Activated naive CD8-positive, alpha-beta T cell treated with anti-CD3 and anti-CD28 coated beads, Interleukin-2, amount 10 ng/mL, durations not matched to agents 7 days and 5 days (primary cell): Measurements from ENCODE around the gene RAD51AP2. TPM values are rescaled to one million over a fixed set of nuclear protein-coding genes. Genes with fewer than 3 reads are reported as not detected.
"Not testable (repeated sequence)": the region's sequence is repeated elsewhere in the genome, so short reads cannot be mapped to it uniquely, and the experiment has no call there.

Experiments
- ATAC-seq: fragments of 150-1000 bp; cut with Tn5 transposase; one replicate; pipeline ENCODE4 v1.10.0; 2021; ENCODE audit warnings: low read depth, moderate library complexity
- POLR2A ChIA-PET: fragments of 350-600 bp; sonication (Branson Sonifier 250); formaldehyde crosslinking; loops from one replicate; lab custom pipeline; 2021; ENCODE audit warnings: antibody characterized with exemption; lab: Charles Lee
- DNase-seq: peaks from one replicate; pipeline ENCODE4 v3.0.0; 2021
- H3K27ac Mint-ChIP-seq: one replicate; pipeline ENCODE4 v1.8.0; 2022; ENCODE audit warnings: mild to moderate bottlenecking, mixed read lengths
- H3K27me3 Mint-ChIP-seq: one replicate; pipeline ENCODE4 v1.8.0; 2022; ENCODE audit warnings: mild to moderate bottlenecking, moderate library complexity, mixed read lengths
- H3K36me3 Mint-ChIP-seq: one replicate; pipeline ENCODE4 v1.8.0; 2021; ENCODE audit warnings: mild to moderate bottlenecking, mixed read lengths
- H3K4me1 Mint-ChIP-seq: one replicate; pipeline ENCODE4 v1.8.0; 2021; ENCODE audit warnings: mixed read lengths
- H3K4me3 Mint-ChIP-seq: one replicate; pipeline ENCODE4 v1.8.0; 2022; ENCODE audit warnings: mild to moderate bottlenecking, moderate library complexity, mixed read lengths
- H3K9me3 Mint-ChIP-seq: one replicate; pipeline ENCODE4 v1.8.0; 2021; ENCODE audit warnings: mixed read lengths
- total RNA-seq, 2 experiments: library from RNA; stranded (reverse); gene quantifications; one replicate each; pipeline ENCODE4 v1.2.3, GENCODE V29; 2021

Gene RAD51AP2
- total RNA-seq, result not detected

- POLR2A ChIA-PET, result no interaction called here
- peaks cover 25% of the 10 kb centered on the region for H3K27me3 Mint-ChIP-seq
- H3K4me3 Mint-ChIP-seq, result no peak within 1 kb of the TSS
Measured at GRCh38 chr2:17518212-17519154, at the start of gene RAD51AP2. RAD51AP2 (minus strand) TSS chr2:17518440; CDS start chr2:17518415, 25 bp downstream.

GRCh38 chr2:17565726-17566125 is 47.5 kb upstream of the RAD51AP2 start:
- H3K4me1 Mint-ChIP-seq, ATAC-seq, H3K27me3 Mint-ChIP-seq: not testable (repeated sequence)

More at GRCh38 chr2:17518212-17519154, at the start of gene RAD51AP2:
- no peak within 1 kb of the TSS for H3K27ac Mint-ChIP-seq
- H3K36me3 Mint-ChIP-seq, result no peaks in the 10 kb centered on the region
- ATAC-seq (peak; percentile 33), DNase-seq (no peak)
- no peaks in the 10 kb centered on the region for H3K4me1 Mint-ChIP-seq
- no peaks in the 10 kb centered on the region for H3K9me3 Mint-ChIP-seq

GRCh38 chr2:17558878-17559277 is 40.6 kb upstream of the RAD51AP2 start:
- POLR2A ChIA-PET, result no interaction called here
- DNase-seq, result no peak
- H3K4me1 Mint-ChIP-seq, result no peaks in the 10 kb centered on the region
- no peaks in the 10 kb centered on the region for H3K9me3 Mint-ChIP-seq
- no peak overlapping the region for H3K27ac Mint-ChIP-seq
- no peak for ATAC-seq
- H3K4me3 Mint-ChIP-seq, result no peak overlapping the region
- H3K36me3 Mint-ChIP-seq, result no peaks in the 10 kb centered on the region
- H3K27me3 Mint-ChIP-seq, result peaks cover 10% of the 10 kb centered on the region

More at GRCh38 chr2:17565726-17566125, 47.5 kb upstream of the RAD51AP2 start:
- POLR2A ChIA-PET, DNase-seq, H3K9me3 Mint-ChIP-seq, H3K36me3 Mint-ChIP-seq, H3K27ac Mint-ChIP-seq, H3K4me3 Mint-ChIP-seq: not testable (repeated sequence)

- POLR2A ChIA-PET, result no interaction called here
- Mint-ChIP-seq H3K4me1 (no peaks in the 10 kb centered on the region), H3K9me3 (no peaks in the 10 kb centered on the region), H3K36me3 (no peaks in the 10 kb centered on the region), H3K27me3 (peaks cover 10% of the 10 kb centered on the region), H3K27ac (no peak overlapping the region), H3K4me3 (no peak overlapping the region)
- DNase-seq (no peak), ATAC-seq (no peak)
Measured at GRCh38 chr2:17558053-17558452, 39.8 kb upstream of the RAD51AP2 start.

GRCh38 chr2:17557596-17557995 is 39.4 kb upstream of the RAD51AP2 start:
- H3K27me3 Mint-ChIP-seq, result peaks cover 10% of the 10 kb centered on the region
- no peak overlapping the region for H3K4me3 Mint-ChIP-seq
- no peaks in the 10 kb centered on the region for H3K4me1 Mint-ChIP-seq
- POLR2A ChIA-PET, result no interaction called here
- H3K9me3 Mint-ChIP-seq, result no peaks in the 10 kb centered on the region
- DNase-seq, result no peak
- ATAC-seq, result no peak
- H3K27ac Mint-ChIP-seq, result no peak overlapping the region
- H3K36me3 Mint-ChIP-seq, result no peaks in the 10 kb centered on the region

- ATAC-seq, result no peak
- Mint-ChIP-seq H3K27ac (no peak overlapping the region), H3K4me3 (no peak overlapping the region), H3K4me1 (no peaks in the 10 kb centered on the region), H3K27me3 (peaks cover 10% of the 10 kb centered on the region), H3K36me3 (no peaks in the 10 kb centered on the region), H3K9me3 (no peaks in the 10 kb centered on the region)
- POLR2A ChIA-PET, result no interaction called here
- no peak for DNase-seq
Measured at GRCh38 chr2:17555150-17555549, 36.9 kb upstream of the RAD51AP2 start.

GRCh38 chr2:17550907-17551306 is 32.7 kb upstream of the RAD51AP2 start:
- H3K4me1 Mint-ChIP-seq, result no peaks in the 10 kb centered on the region
- DNase-seq (no peak), ATAC-seq (no peak)
- H3K27me3 Mint-ChIP-seq, result peaks cover 7% of the 10 kb centered on the region
- H3K36me3 Mint-ChIP-seq, result no peaks in the 10 kb centered on the region
- H3K27ac Mint-ChIP-seq, result no peak overlapping the region
- H3K9me3 Mint-ChIP-seq, result no peaks in the 10 kb centered on the region
- H3K4me3 Mint-ChIP-seq, result no peak overlapping the region
- POLR2A ChIA-PET, result no interaction called here

GRCh38 chr2:17547737-17548136 is 29.5 kb upstream of the RAD51AP2 start:
- H3K9me3 Mint-ChIP-seq, result no peaks in the 10 kb centered on the region
- H3K27me3 Mint-ChIP-seq, result peaks cover 23% of the 10 kb centered on the region
- POLR2A ChIA-PET, result no interaction called here
- H3K27ac Mint-ChIP-seq, result no peak overlapping the region
- H3K4me3 Mint-ChIP-seq, result no peak overlapping the region
- H3K4me1 Mint-ChIP-seq, result no peaks in the 10 kb centered on the region
- DNase-seq (no peak), ATAC-seq (no peak)
- no peaks in the 10 kb centered on the region for H3K36me3 Mint-ChIP-seq

GRCh38 chr2:17547237-17547636 is 29.0 kb upstream of the RAD51AP2 start:
- H3K4me3 Mint-ChIP-seq, result no peak overlapping the region
- POLR2A ChIA-PET, result no interaction called here
- ATAC-seq (no peak), DNase-seq (no peak)
- no peak overlapping the region for H3K27ac Mint-ChIP-seq
- no peaks in the 10 kb centered on the region for H3K4me1 Mint-ChIP-seq
- H3K27me3 Mint-ChIP-seq, result peaks cover 27% of the 10 kb centered on the region
- no peaks in the 10 kb centered on the region for H3K36me3 Mint-ChIP-seq
- H3K9me3 Mint-ChIP-seq, result no peaks in the 10 kb centered on the region

- DNase-seq (no peak), ATAC-seq (no peak)
- Mint-ChIP-seq H3K4me1 (no peaks in the 10 kb centered on the region), H3K27ac (no peak overlapping the region), H3K36me3 (no peaks in the 10 kb centered on the region), H3K4me3 (no peak overlapping the region), H3K9me3 (no peaks in the 10 kb centered on the region), H3K27me3 (peaks cover 36% of the 10 kb centered on the region)
- POLR2A ChIA-PET, result no interaction called here
Measured at GRCh38 chr2:17545680-17546613, 27.7 kb upstream of the RAD51AP2 start.

- Mint-ChIP-seq H3K27ac (no peak overlapping the region), H3K36me3 (peaks cover 5% of the 10 kb centered on the region), H3K4me3 (no peak overlapping the region), H3K9me3 (no peaks in the 10 kb centered on the region), H3K27me3 (peaks cover 49% of the 10 kb centered on the region), H3K4me1 (peaks cover 5% of the 10 kb centered on the region)
- no peak for ATAC-seq
- DNase-seq, result no peak
- POLR2A ChIA-PET, result no interaction called here
Measured at GRCh38 chr2:17544256-17544655, 26.0 kb upstream of the RAD51AP2 start.

GRCh38 chr2:17543848-17544247 is 25.6 kb upstream of the RAD51AP2 start:
- Mint-ChIP-seq H3K27me3 (peaks cover 51% of the 10 kb centered on the region), H3K9me3 (no peaks in the 10 kb centered on the region)

GRCh38 chr2:17543131-17543660 is 25.0 kb upstream of the RAD51AP2 start:
- Mint-ChIP-seq H3K9me3 (no peaks in the 10 kb centered on the region), H3K27ac (no peak overlapping the region), H3K27me3 (peaks cover 53% of the 10 kb centered on the region), H3K4me3 (no peak overlapping the region), H3K4me1 (peaks cover 9% of the 10 kb centered on the region), H3K36me3 (peaks cover 5% of the 10 kb centered on the region)
- no peak for ATAC-seq
- no peak for DNase-seq
- POLR2A ChIA-PET, result no interaction called here

More at GRCh38 chr2:17543848-17544247, 25.6 kb upstream of the RAD51AP2 start:
- H3K4me3 Mint-ChIP-seq, result no peak overlapping the region
- peaks cover 5% of the 10 kb centered on the region for H3K36me3 Mint-ChIP-seq
- peaks cover 5% of the 10 kb centered on the region for H3K4me1 Mint-ChIP-seq
- H3K27ac Mint-ChIP-seq, result no peak overlapping the region
- DNase-seq, result no peak
- no peak for ATAC-seq
- POLR2A ChIA-PET, result no interaction called here
